HEK293T (cell line): ENCODE results near the gene PKN1.

Experiments
- CTCF ChIA-PET: fragments of 350-600 bp; formaldehyde crosslinking; extraction: SDS; loops from one replicate; lab custom pipeline; 2021; ENCODE audit warnings: antibody characterized with exemption, inconsistent platforms; lab: Yijun Ruan, JAX
- POLR2A ChIA-PET: fragments of 350-600 bp; formaldehyde crosslinking; extraction: SDS; loops from one replicate; lab custom pipeline; 2020; ENCODE audit warnings: antibody characterized with exemption, inconsistent platforms; lab: Yijun Ruan, JAX
- DNase-seq: peaks from one replicate; pipeline ENCODE4 v3.0.0; 2012; ENCODE audit warnings: mixed read lengths; ENCODE audit errors: extremely low spot score
- ARNT ChIP-seq: fragments of 450-650 bp; IDR thresholded peaks from 2 replicates; pipeline ENCODE4 v1.6.1; 2017; ENCODE audit warnings: mild to moderate bottlenecking
- BHLHE40 ChIP-seq: fragments of 450-650 bp; IDR thresholded peaks from 2 replicates; pipeline ENCODE4 v1.6.1; 2016; ENCODE audit warnings: mild to moderate bottlenecking, moderate library complexity, borderline replicate concordance
- CTBP1 ChIP-seq: fragments of 450-650 bp; IDR thresholded peaks from 2 replicates; pipeline ENCODE4 v1.6.1; 2016; ENCODE audit warnings: borderline replicate concordance
- ELF4 ChIP-seq: fragments of 450-650 bp; IDR thresholded peaks from 2 replicates; pipeline ENCODE4 v1.6.1; 2017; ENCODE audit warnings: antibody characterized with exemption
- FOXA1 ChIP-seq: fragments of 450-650 bp; IDR thresholded peaks from 2 replicates; pipeline ENCODE4 v1.6.1; 2016; ENCODE audit warnings: mild to moderate bottlenecking
- FOXK2 ChIP-seq: fragments of 450-650 bp; IDR thresholded peaks from 2 replicates; pipeline ENCODE4 v1.6.1; 2016; ENCODE audit warnings: mild to moderate bottlenecking
- FOXM1 ChIP-seq: fragments of 450-650 bp; IDR thresholded peaks from 2 replicates; pipeline ENCODE4 v1.6.1; 2017; ENCODE audit warnings: mild to moderate bottlenecking, borderline replicate concordance
- HDGF ChIP-seq: fragments of 450-650 bp; IDR thresholded peaks from 2 replicates; pipeline ENCODE4 v1.6.1; 2017; ENCODE audit warnings: antibody characterized with exemption, borderline replicate concordance
- L3MBTL2 ChIP-seq: fragments of 450-650 bp; conservative IDR thresholded peaks from 2 replicates; pipeline ENCODE4 v1.6.1; 2016; ENCODE audit warnings: mild to moderate bottlenecking
- LEF1 ChIP-seq: fragments of 450-650 bp; IDR thresholded peaks from 2 replicates; pipeline ENCODE4 v1.6.1; 2017; ENCODE audit warnings: mild to moderate bottlenecking, borderline replicate concordance
- NFRKB ChIP-seq: fragments of 450-650 bp; IDR thresholded peaks from 2 replicates; pipeline ENCODE4 v1.6.1; 2016; ENCODE audit warnings: mild to moderate bottlenecking, moderate library complexity
- SP1 ChIP-seq: fragments of 450-650 bp; IDR thresholded peaks from 2 replicates; pipeline ENCODE4 v1.6.1; 2017
- SUZ12 ChIP-seq: fragments of 450-650 bp; IDR thresholded peaks from 2 replicates; pipeline ENCODE4 v1.6.1; 2016; ENCODE audit warnings: mild to moderate bottlenecking
- TARDBP ChIP-seq: fragments of 450-650 bp; IDR thresholded peaks from 2 replicates; pipeline ENCODE4 v1.6.1; 2016
- ZNF384 ChIP-seq: fragments of 450-650 bp; IDR thresholded peaks from 2 replicates; pipeline ENCODE4 v1.6.1; 2016
- TF ChIP-seq, protein P1 (sequence below): fragments of 450-650 bp; IDR thresholded peaks from 2 replicates; pipeline ENCODE4 v1.6.1; 2016

PKN1 gene

DNA sequence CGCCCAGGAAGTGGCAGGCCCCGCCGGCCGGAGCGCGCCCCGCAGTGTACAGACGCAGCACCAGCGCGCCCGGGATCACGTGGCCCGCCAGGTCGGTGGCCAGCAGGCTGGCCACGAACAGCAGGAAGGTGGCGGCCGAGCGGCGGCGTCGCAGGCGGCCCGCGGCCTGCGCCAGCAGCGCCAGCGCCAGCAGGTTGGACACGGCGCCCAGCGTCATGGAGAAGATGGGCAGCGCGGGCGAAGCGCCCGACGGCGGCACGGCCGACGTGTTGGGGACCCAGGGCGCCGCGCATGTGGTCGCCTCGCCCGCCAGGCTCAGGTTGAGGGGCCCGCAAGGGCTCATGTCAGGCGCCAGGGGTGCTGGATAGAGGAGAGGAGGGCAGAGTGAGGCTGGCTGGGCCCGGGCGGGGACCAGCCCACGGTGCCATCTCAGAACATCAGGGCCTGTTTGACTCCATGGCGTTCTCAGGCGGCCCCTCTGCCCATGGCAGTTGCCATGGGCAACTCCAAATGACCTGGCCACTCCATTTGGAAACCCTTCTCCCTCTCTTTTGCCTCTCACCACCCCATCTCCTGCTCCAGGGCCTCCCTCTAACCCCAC, 41.0 kb downstream of the PKN1 start:
- TF ChIP-seq BHLHE40 (no peak), TARDBP (no peak), HDGF (no peak), ELF4 (no peak), ZNF384 (no peak)
- POLR2A ChIA-PET: no interaction called here
- CTCF ChIA-PET: no interaction called here
- DNase-seq: no peak

DNA sequence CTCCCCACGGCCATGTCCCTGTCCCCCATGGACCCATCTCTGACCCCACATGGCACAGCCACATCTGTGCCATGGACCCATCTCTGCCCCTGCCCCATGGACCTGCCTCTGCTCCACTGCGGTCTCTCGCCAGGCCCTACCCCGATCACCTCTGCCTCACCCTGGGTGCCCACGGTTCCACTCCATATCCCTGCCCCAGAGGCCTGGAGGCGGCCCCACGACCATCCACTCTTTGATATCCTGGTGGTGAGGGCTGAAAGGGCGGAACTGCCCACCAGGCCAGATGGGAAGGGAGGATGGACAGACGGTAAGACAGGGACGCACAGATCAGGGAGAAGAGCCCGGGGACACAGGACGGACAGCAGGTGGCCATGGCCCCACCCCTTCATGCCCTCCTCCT, 41.7 kb downstream of the PKN1 start:
- DNase-seq: no peak
- ChIA-PET CTCF (interaction anchor here (0.9 kb wide), 1 partner anchor 69 kb away, joined by 3 read pairs; no protein-coding TSS in a partner anchor), POLR2A (no interaction called here)
- TF ChIP-seq CTBP1 (no peak), FOXA1 (no peak)

DNA sequence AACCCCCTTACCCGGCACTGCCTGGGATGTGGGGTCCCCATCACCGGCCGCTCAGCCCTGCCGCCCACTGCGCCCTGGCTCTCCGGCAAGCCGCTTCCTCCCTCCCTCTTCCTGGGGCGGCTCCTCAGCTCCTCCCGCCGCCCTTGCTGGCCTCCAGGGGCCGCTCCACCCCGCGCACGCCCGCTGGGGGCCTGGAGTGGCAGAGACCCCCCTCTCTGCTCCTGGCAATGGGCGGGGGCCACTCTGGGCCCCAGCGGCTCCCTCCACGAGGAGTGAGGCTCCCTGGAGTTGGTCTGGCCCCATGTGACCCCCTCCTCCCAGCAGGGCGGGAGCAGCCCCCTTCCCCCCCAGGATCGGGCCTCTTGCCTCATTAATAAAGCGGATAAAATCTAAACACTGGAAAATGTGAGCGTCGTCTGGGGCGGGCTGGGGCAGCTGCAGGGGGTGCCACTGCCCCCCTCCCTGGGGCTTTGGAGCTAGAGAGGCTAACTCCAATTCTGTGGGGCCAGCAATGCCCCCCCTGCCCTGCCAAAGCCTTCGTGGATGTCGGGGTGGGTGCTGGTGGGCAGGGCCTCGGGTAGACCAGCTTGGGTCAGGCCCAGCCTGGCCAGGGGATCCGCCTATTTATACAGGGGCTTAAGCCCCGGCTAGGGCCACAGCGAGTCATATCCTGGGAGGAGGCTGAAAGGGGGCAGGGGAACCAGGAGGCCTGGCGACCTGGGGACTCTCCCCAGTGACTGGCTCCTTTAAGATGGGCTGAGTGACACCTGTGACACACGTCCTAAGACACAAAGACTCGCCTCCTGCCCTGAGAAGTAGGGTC, 42.4 kb downstream of the PKN1 start, which contains the start of gene PTGER1:
Gene PTGER1, minus strand, starts transcription at position 104 of the 823 bp plus-strand sequence. CDS start 1,034 bp downstream, outside the sequence.
- ChIA-PET POLR2A (no interaction called here), CTCF (interaction anchor here (0.9 kb wide), 1 partner anchor 69 kb away, joined by 3 read pairs; no protein-coding TSS in a partner anchor)
- DNase-seq: no peak
- TF ChIP-seq TARDBP (no peak), L3MBTL2 (no peak), FOXA1 (no peak), ARNT (no peak), BHLHE40 (no peak), SUZ12 (no peak), FOXM1 (no peak), HDGF (no peak), ZNF384 (no peak), ELF4 (no peak), FOXK2 (no peak), NFRKB (no peak), CTBP1 (no peak), SP1 (no peak), LEF1 (no peak)
- TF ChIP-seq, protein P1, sequence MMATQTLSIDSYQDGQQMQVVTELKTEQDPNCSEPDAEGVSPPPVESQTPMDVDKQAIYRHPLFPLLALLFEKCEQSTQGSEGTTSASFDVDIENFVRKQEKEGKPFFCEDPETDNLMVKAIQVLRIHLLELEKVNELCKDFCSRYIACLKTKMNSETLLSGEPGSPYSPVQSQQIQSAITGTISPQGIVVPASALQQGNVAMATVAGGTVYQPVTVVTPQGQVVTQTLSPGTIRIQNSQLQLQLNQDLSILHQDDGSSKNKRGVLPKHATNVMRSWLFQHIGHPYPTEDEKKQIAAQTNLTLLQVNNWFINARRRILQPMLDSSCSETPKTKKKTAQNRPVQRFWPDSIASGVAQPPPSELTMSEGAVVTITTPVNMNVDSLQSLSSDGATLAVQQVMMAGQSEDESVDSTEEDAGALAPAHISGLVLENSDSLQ: no peak

DNA sequence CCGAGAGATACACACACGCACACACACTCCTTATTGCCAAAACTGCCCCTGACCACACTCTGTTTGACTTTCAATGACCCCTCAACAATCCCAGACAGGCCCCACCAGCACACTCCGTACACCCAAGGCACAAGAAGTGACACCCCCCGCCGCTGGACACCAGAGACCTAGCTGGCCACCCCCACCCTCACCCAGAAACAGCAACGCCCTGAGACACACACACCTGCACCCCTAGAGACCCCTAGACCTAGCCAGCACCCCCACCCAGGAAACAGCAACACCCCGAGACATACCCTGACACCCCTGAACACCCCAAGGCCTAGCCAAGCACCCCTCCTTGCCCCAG, 43.2 kb downstream of the PKN1 start:
- CTCF ChIA-PET: no interaction called here
- POLR2A ChIA-PET: no interaction called here
- TF ChIP-seq SUZ12 (no peak), ELF4 (no peak), ARNT (no peak), FOXK2 (no peak), BHLHE40 (no peak), NFRKB (no peak), FOXM1 (no peak), ZNF384 (no peak), HDGF (no peak), TARDBP (no peak), LEF1 (no peak), FOXA1 (no peak), CTBP1 (no peak), SP1 (no peak), L3MBTL2 (no peak)
- TF ChIP-seq, protein P1: no peak
- DNase-seq: no peak

DNA sequence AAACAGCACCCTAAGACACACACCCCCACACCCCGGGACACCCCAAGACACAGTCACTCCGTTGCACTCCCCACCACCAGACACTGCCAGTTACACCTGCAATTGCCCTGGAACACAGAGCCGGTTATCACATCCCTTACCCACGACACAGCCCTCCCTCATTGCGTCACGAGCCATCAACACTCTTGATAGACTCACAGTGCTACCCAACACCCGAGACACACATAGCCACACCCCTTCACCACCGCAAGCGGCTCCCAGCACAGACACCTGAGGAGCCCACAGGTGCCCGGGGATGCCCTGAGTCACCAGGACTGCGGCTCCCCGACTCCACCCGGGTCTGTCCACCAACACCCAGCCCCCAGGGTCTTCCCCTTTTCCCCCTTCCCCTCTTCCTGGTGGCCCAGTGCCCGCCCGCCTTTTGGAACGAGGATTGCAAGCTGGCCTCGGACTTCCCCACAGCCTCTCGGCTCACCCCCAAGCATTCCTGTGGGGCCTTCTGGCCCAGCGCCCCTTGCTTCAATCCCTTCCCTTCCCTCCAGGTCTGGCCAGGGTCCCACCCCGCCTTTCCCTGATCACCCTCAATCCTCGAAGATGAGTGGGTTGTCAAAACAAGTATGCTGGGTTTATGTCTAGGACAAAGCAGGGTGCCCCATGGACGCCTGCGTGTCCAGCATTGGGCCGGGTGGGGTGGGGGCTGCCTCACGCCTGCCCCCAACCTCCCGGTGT, 43.7 kb downstream of the PKN1 start:
- POLR2A ChIA-PET: no interaction called here
- no peak for TF ChIP-seq SP1
- no peak for TF ChIP-seq HDGF
- TF ChIP-seq L3MBTL2: no peak
- no peak for TF ChIP-seq LEF1
- TF ChIP-seq, protein P1: no peak
- TF ChIP-seq FOXK2: no peak
- no peak for TF ChIP-seq ARNT
- no peak for TF ChIP-seq CTBP1
- no peak for TF ChIP-seq BHLHE40
- TF ChIP-seq ELF4: no peak
- TF ChIP-seq ZNF384: no peak
- peak; percentile 6 for DNase-seq
- CTCF ChIA-PET: no interaction called here
